NCI-H1694 treated with DMSO at 0.1 percent for 48 hours (cell line): ENCODE data around the gene NDE1.

Experiments
- DNase-seq: peaks from one replicate; lab custom pipeline; 2025; lab: John Stamatoyannopoulos, UW

The NDE1 gene

GRCh38 chr16:15770107-15770506, 120.1 kb downstream of the NDE1 start:
- no peak for DNase-seq

- no peak for DNase-seq
Observed at GRCh38 chr16:15770512-15770911, 120.5 kb downstream of the NDE1 start.

- DNase-seq = no peak
Observed at GRCh38 chr16:15771694-15772093, 121.6 kb downstream of the NDE1 start.

- no peak for DNase-seq
Observed at GRCh38 chr16:15772579-15773293, 122.7 kb downstream of the NDE1 start.

- DNase-seq = no peak
Observed at GRCh38 chr16:15773968-15774367, 123.9 kb downstream of the NDE1 start.

- no peak for DNase-seq
Observed at GRCh38 chr16:15775209-15775608, 125.2 kb downstream of the NDE1 start.

- DNase-seq = no peak
Observed at GRCh38 chr16:15775663-15776304, 125.7 kb downstream of the NDE1 start.
